Vagina (tissue), 2 donors: ENCODE data around the gene BRPF1.

ENCODE experiments used
- CTCF ChIP-seq, 3 experiments: fragments of 450-650 bp in 2 of 3; fragments of 200-600 bp in 1 of 3; sonication (generic) in 1 of 3; IDR thresholded peaks; one replicate each; pipeline ENCODE4 v1.5.1; 2017 to 2019; ENCODE audit warnings: antibody characterized with exemption in 3 of 3, mild to moderate bottlenecking in 2 of 3, moderate library complexity in 2 of 3
- POLR2A ChIP-seq, 2 donors: fragments of 450-650 bp; IDR thresholded peaks; one replicate each; pipeline ENCODE4 v1.6.1; 2017; ENCODE audit warnings: antibody characterized with exemption in 2 of 2, mild to moderate bottlenecking in 2 of 2, moderate library complexity in 2 of 2
- POLR2AphosphoS5 ChIP-seq, 2 donors: sonication (generic); formaldehyde crosslinking; IDR thresholded peaks; one replicate each; pipeline ENCODE4 v1.9.0; 2017; ENCODE audit warnings: antibody characterized with exemption in 2 of 2, mild to moderate bottlenecking in 2 of 2, low read depth in 1 of 2; ENCODE audit not compliant: insufficient read depth in 1 of 2

GRCh38 chr3:9713142-9713541 is 18.4 kb upstream of the BRPF1 start:
- TF ChIP-seq CTCF (IDR thresholded peaks at IDR 0.05) (no peak), POLR2AphosphoS5 (IDR thresholded peaks at IDR 0.05; ENCODE audit: insufficient read depth in 1 of 2, low read depth in 1 of 2) (no peak), POLR2A (IDR thresholded peaks at IDR 0.05) (no peak)
